Astrocyte (in vitro differentiated cells and primary cell): ENCODE data around the gene CAPZB. TPM values are rescaled to one million over a fixed set of nuclear protein-coding genes. Genes with fewer than 3 reads are reported as not detected.

Experiments used
- DNase-seq: peaks from one replicate; pipeline ENCODE4 v3.0.0-alpha.2; 2010; ENCODE audit warnings: low read depth
- FAIRE-seq: peaks from 2 replicates; lab custom pipeline; 2011; peaks lifted over from hg19 to GRCh38; lab: Jason Lieb, UNC
- H2AFZ ChIP-seq: 2 replicates; pipeline ENCODE4 v1.6.0; 2012; ENCODE audit warnings: low read depth, low read length, inconsistent platforms
- H3K27ac ChIP-seq: 2 replicates; pipeline ENCODE4 v1.5.1; 2011; ENCODE audit warnings: low read depth, low read length, inconsistent platforms
- H3K27me3 ChIP-seq: 2 replicates; pipeline ENCODE4 v1.6.0; 2011; ENCODE audit warnings: low read length, inconsistent platforms; ENCODE audit not compliant: insufficient read depth
- H3K36me3 ChIP-seq: 2 replicates; pipeline ENCODE4 v1.5.1; 2011; ENCODE audit warnings: low read length, inconsistent platforms; ENCODE audit not compliant: insufficient read depth
- H3K4me1 ChIP-seq: 2 replicates; pipeline ENCODE4 v1.5.1; 2011; ENCODE audit warnings: low read length, inconsistent platforms; ENCODE audit not compliant: insufficient read depth
- H3K4me2 ChIP-seq: 2 replicates; pipeline ENCODE4 v1.6.0; 2012; ENCODE audit warnings: low read length, inconsistent platforms
- H3K4me3 ChIP-seq: 2 replicates; pipeline ENCODE4 v1.5.1; 2011; ENCODE audit warnings: low read depth, mild to moderate bottlenecking, low read length, inconsistent platforms; ENCODE audit not compliant: insufficient read depth
- H3K79me2 ChIP-seq: 2 replicates; pipeline ENCODE4 v1.6.0; 2012; ENCODE audit warnings: mild to moderate bottlenecking, low read length, inconsistent platforms; ENCODE audit not compliant: insufficient read depth
- H3K9ac ChIP-seq: 2 replicates; pipeline ENCODE4 v1.6.0; 2012; ENCODE audit warnings: mild to moderate bottlenecking, low read length, inconsistent platforms
- H3K9me3 ChIP-seq: 2 replicates; pipeline ENCODE4 v1.5.1; 2012; ENCODE audit warnings: low read depth, mild to moderate bottlenecking, low read length, inconsistent platforms; ENCODE audit not compliant: insufficient read depth
- H4K20me1 ChIP-seq: 2 replicates; pipeline ENCODE4 v1.6.0; 2012; ENCODE audit warnings: low read length, inconsistent platforms; ENCODE audit not compliant: insufficient read depth
- H3K27ac Mint-ChIP-seq: one replicate; pipeline ENCODE4 v1.8.0; 2021; ENCODE audit warnings: mild to moderate bottlenecking, mixed read lengths; ENCODE audit not compliant: unreplicated experiment
- H3K27me3 Mint-ChIP-seq: one replicate; pipeline ENCODE4 v1.8.0; 2021; ENCODE audit warnings: low read depth, mixed read lengths; ENCODE audit not compliant: unreplicated experiment
- H3K36me3 Mint-ChIP-seq: one replicate; pipeline ENCODE4 v1.8.0; 2021; ENCODE audit warnings: low read depth, mixed read lengths; ENCODE audit not compliant: unreplicated experiment
- H3K4me1 Mint-ChIP-seq: one replicate; pipeline ENCODE4 v1.8.0; 2021; ENCODE audit warnings: low read depth, mixed read lengths; ENCODE audit not compliant: unreplicated experiment
- H3K4me3 Mint-ChIP-seq: one replicate; pipeline ENCODE4 v1.8.0; 2021; ENCODE audit warnings: mild to moderate bottlenecking, moderate library complexity, mixed read lengths; ENCODE audit not compliant: unreplicated experiment
- H3K9me3 Mint-ChIP-seq: one replicate; pipeline ENCODE4 v1.8.0; 2021; ENCODE audit warnings: mild to moderate bottlenecking, mixed read lengths; ENCODE audit not compliant: unreplicated experiment
- CTCF ChIP-seq: IDR thresholded peaks from 2 replicates; pipeline ENCODE4 v1.5.1; 2011; ENCODE audit warnings: low read depth, mild to moderate bottlenecking, inconsistent platforms, low read length, moderate library complexity; ENCODE audit not compliant: insufficient read depth
- EZH2 ChIP-seq: IDR thresholded peaks from 2 replicates; pipeline ENCODE4 v1.6.1; 2012; ENCODE audit warnings: mild to moderate bottlenecking, low read length, inconsistent platforms; ENCODE audit not compliant: insufficient read depth
- total RNA-seq: library from RNA; stranded (reverse); gene quantifications from 2 replicates; pipeline ENCODE4 v1.2.1, GENCODE V29; 2021

Gene CAPZB
- total RNA-seq, 1 donor from 2014 or later: 458 TPM

GRCh38 chr1:19443326-19443725 is 42.0 kb downstream of the CAPZB start:
- no peaks in the 10 kb centered on the region for H3K36me3 ChIP-seq
- DNase-seq (no peak), FAIRE-seq (no peak)
- no peaks in the 10 kb centered on the region for H3K27me3 Mint-ChIP-seq
- no peaks in the 10 kb centered on the region for H3K27me3 ChIP-seq
- H3K9ac ChIP-seq: no peak overlapping the region
- H3K79me2 ChIP-seq: peaks cover 95% of the 10 kb centered on the region
- TF ChIP-seq CTCF (no peak), EZH2 (no peak)
- H3K36me3 Mint-ChIP-seq: peaks cover 20% of the 10 kb centered on the region
- peaks cover 59% of the 10 kb centered on the region for H3K4me1 ChIP-seq
- no peak overlapping the region for H3K4me3 ChIP-seq
- no peak overlapping the region for H3K4me2 ChIP-seq
- H3K4me1 Mint-ChIP-seq: peaks cover 75% of the 10 kb centered on the region
- no peaks in the 10 kb centered on the region for H3K9me3 ChIP-seq
- no peak overlapping the region for H3K4me3 Mint-ChIP-seq
- peak overlapping the region; percentile 91 for H3K27ac Mint-ChIP-seq
- no peak overlapping the region for H2AFZ ChIP-seq
- peaks cover 81% of the 10 kb centered on the region for H4K20me1 ChIP-seq
- no peaks in the 10 kb centered on the region for H3K9me3 Mint-ChIP-seq
- no peak overlapping the region for H3K27ac ChIP-seq

GRCh38 chr1:19442154-19443096 is 42.9 kb downstream of the CAPZB start:
- FAIRE-seq (no peak), DNase-seq (no peak)
- H3K27ac Mint-ChIP-seq: peak overlapping the region; percentile 91
- Histone ChIP-seq H3K36me3 (no peaks in the 10 kb centered on the region), H4K20me1 (peaks cover 81% of the 10 kb centered on the region), H2AFZ (no peak overlapping the region), H3K4me1 (peaks cover 60% of the 10 kb centered on the region), H3K27me3 (no peaks in the 10 kb centered on the region), H3K4me3 (no peak overlapping the region), H3K79me2 (peaks cover 95% of the 10 kb centered on the region), H3K27ac (peak overlapping the region; percentile 13), H3K9ac (peak overlapping the region; percentile 34), H3K9me3 (no peaks in the 10 kb centered on the region), H3K4me2 (peak overlapping the region; percentile 20)
- H3K9me3 Mint-ChIP-seq: no peaks in the 10 kb centered on the region
- peak overlapping the region; percentile 69 for H3K4me3 Mint-ChIP-seq
- H3K36me3 Mint-ChIP-seq: peaks cover 23% of the 10 kb centered on the region
- TF ChIP-seq EZH2 (no peak), CTCF (no peak)
- H3K27me3 Mint-ChIP-seq: no peaks in the 10 kb centered on the region
- H3K4me1 Mint-ChIP-seq: peaks cover 68% of the 10 kb centered on the region
